Skeletal muscle satellite cell (primary cell): Measurements from ENCODE around the gene CCDC195.

Experiments
- H3K27me3 ChIP-seq: 2 replicates; pipeline ENCODE4 v1.7.0; 2013; ENCODE audit warnings: low read length; ENCODE audit not compliant: control insufficient read depth, insufficient read depth
- H3K36me3 ChIP-seq: 2 replicates; pipeline ENCODE4 v1.7.0; 2013; ENCODE audit warnings: mild to moderate bottlenecking, control low read depth, low read length; ENCODE audit not compliant: insufficient read depth
- H3K4me1 ChIP-seq: 2 replicates; pipeline ENCODE4 v1.7.0; 2013; ENCODE audit warnings: low read length; ENCODE audit not compliant: control insufficient read depth, insufficient read depth
- H3K4me2 ChIP-seq: 2 replicates; pipeline ENCODE4 v1.7.0; 2013; ENCODE audit warnings: mild to moderate bottlenecking, low read length
- H3K4me3 ChIP-seq: 2 replicates; pipeline ENCODE4 v1.7.0; 2013; ENCODE audit warnings: low read length
- H3K9ac ChIP-seq: 2 replicates; pipeline ENCODE4 v1.7.0; 2013; ENCODE audit warnings: mild to moderate bottlenecking, low read depth, low read length, moderate library complexity
- H3K9me3 ChIP-seq: replicated peaks from 2 replicates; pipeline ENCODE4 v1.7.0; 2013; ENCODE audit warnings: mild to moderate bottlenecking, control low read depth, low read length

CCDC195 gene

GRCh38 chr2:224658780-224659405, 57.3 kb downstream of the CCDC195 start:
- Histone ChIP-seq H3K27me3 (no peaks in the 10 kb centered on the region), H3K4me3 (no peak overlapping the region), H3K4me2 (peak overlapping the region; percentile 4), H3K36me3 (no peaks in the 10 kb centered on the region), H3K9ac (peak overlapping the region; percentile 32), H3K9me3 (no peaks in the 10 kb centered on the region), H3K4me1 (peaks cover 11% of the 10 kb centered on the region)

- Histone ChIP-seq H3K36me3 (no peaks in the 10 kb centered on the region), H3K4me3 (no peak overlapping the region), H3K9me3 (no peaks in the 10 kb centered on the region), H3K4me2 (no peak overlapping the region), H3K27me3 (no peaks in the 10 kb centered on the region), H3K4me1 (peaks cover 11% of the 10 kb centered on the region), H3K9ac (no peak overlapping the region)
Measured at GRCh38 chr2:224657349-224657748, 58.8 kb downstream of the CCDC195 start.

GRCh38 chr2:224655006-224655537, 61.1 kb downstream of the CCDC195 start:
- no peaks in the 10 kb centered on the region for H3K36me3 ChIP-seq
- H3K4me2 ChIP-seq, result no peak overlapping the region
- H3K9ac ChIP-seq, result no peak overlapping the region
- peaks cover 11% of the 10 kb centered on the region for H3K4me1 ChIP-seq
- no peaks in the 10 kb centered on the region for H3K27me3 ChIP-seq
- H3K4me3 ChIP-seq, result no peak overlapping the region
- no peaks in the 10 kb centered on the region for H3K9me3 ChIP-seq
